AG04450 (cell line): ENCODE measurements around the gene HSCB. TPM values are rescaled to one million over a fixed set of nuclear protein-coding genes. Genes with fewer than 3 reads are reported as not detected.
A peak's percentile ranks its signal among the peaks of the same experiment; 100 is the strongest.

Source experiments
- CTCF ChIA-PET: fragments of 300-600, 350-600 bp; formaldehyde crosslinking; extraction: SDS; loops from one replicate; lab custom pipeline; 2022; ENCODE audit warnings: antibody characterized with exemption, inconsistent platforms; lab: Charles Lee
- POLR2A ChIA-PET: fragments of 350-600 bp; formaldehyde crosslinking; extraction: SDS; loops from one replicate; lab custom pipeline; 2021; ENCODE audit warnings: antibody characterized with exemption, inconsistent platforms; lab: Yijun Ruan, JAX
- DNase-seq: peaks from one replicate; pipeline ENCODE4 v3.0.0-alpha.2; 2011; ENCODE audit warnings: low read depth, low spot score
- H3K27ac ChIP-seq: one replicate; pipeline ENCODE4 v1.5.1; 2012; ENCODE audit warnings: low read depth, low read length, control low read depth
- H3K27me3 ChIP-seq: one replicate; pipeline ENCODE4 v1.6.0; 2012; ENCODE audit warnings: low read length; ENCODE audit not compliant: control insufficient read depth, insufficient read depth
- H3K4me3 ChIP-seq: 2 replicates; pipeline ENCODE4 v1.5.1; 2011; ENCODE audit warnings: mild to moderate bottlenecking, low read depth, low read length, control low read depth
- H3K9me3 ChIP-seq: 2 replicates; pipeline ENCODE4 v1.5.1; 2012; ENCODE audit warnings: low read length; ENCODE audit not compliant: control insufficient read depth, insufficient read depth
- CTCF ChIP-seq: IDR thresholded peaks from 2 replicates; pipeline ENCODE4 v1.5.1; 2011; ENCODE audit warnings: low read depth, low read length, control low read depth, inconsistent platforms
- polyA plus RNA-seq: library from polyadenylated mRNA; depleted of rRNA; stranded (reverse); fragments of >200 nt; gene quantifications from 2 replicates; pipeline ENCODE4 v1.2.3, GENCODE V29; 2011

Gene HSCB
- polyA plus RNA-seq, 1 experiment, result 24.5 TPM

DNA sequence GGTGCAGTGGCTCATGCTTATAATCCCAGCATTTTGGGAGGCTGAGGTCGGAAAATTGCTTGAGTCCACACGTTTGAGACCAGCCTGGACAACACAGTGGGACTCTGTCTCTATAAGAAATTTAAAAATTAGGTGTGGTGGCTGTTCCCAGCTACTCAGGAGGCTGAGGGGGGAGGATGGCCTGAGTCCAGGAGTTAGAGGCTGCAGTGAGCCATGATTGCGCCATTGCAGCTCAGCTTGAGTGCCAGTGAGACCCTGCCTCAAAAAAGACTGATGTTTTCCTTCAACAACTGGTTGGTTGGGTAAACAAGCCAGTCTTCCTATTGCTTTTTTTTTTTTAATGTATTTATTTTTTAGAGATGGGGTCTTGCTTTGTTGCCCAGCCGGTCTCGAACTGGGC lies 49.3 kb downstream of the HSCB start:
- Histone ChIP-seq H3K9me3 (no peaks in the 10 kb centered on the region; the same call in 1 of the 2 replicates), H3K4me3 (no peak overlapping the region), H3K27me3 (no peaks in the 10 kb centered on the region), H3K27ac (no peak overlapping the region)
- CTCF ChIA-PET, result interaction anchor here (1.3 kb wide), 1 partner anchor 190 kb away, joined by 4 read pairs; no protein-coding TSS in a partner anchor
- no peak for DNase-seq
- TF ChIP-seq CTCF, result no peak
- POLR2A ChIA-PET, result no interaction called here

- no peaks in the 10 kb centered on the region for H3K27me3 ChIP-seq
- no peak overlapping the region for H3K27ac ChIP-seq
- H3K4me3 ChIP-seq, result no peak overlapping the region
- POLR2A ChIA-PET, result no interaction called here
- CTCF ChIA-PET, result no interaction called here
- peak; percentile 10 for DNase-seq
- TF ChIP-seq CTCF, result no peak
- H3K9me3 ChIP-seq, result no peaks in the 10 kb centered on the region; the same call in 1 of the 2 replicates
Observed at GRCh38 chr22:28791841-28792490, 50.1 kb downstream of the HSCB start.

DNA sequence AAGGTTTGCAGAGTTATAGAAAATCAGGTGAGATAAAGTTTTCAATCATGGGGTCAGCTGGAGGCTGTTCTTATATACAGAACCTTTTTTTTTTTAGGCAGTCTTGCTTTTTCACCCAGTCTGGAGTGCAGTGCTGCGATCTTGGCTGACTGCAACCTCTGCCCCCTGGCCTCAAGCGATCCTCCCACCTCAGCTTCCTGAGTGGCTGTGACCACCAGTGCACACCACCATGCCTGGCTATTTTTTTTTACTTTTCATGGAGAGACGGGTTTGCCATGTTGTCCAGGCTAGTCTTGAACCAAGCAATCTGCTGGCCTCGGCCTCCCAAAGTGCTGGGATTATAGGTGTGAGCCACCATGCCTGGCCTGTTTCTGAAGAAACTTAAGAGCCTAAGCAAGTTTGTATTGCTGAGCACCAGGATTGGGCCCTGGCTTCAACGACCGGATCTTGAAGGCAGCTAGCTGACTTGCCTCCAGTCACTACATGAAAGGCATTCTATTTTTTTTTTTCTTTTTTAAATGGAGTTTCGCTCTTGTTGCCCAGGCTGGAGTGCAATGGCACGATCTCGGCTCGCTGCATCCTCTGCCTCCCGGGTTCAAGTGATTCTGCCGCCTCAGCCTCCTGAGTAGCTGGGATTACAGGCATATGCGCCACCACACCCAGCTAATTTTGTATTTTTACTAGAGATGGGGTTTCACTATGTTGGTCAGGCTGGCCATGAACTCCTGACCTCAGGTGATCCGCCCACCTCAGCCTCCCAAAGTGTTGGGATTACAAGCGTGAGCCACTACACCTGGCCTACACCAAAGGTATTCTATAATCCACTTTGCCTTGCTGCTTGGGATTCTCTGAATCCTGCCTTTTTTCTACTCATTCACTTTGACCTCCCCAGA lies 50.9 kb downstream of the HSCB start:
- H3K27ac ChIP-seq, result no peak overlapping the region
- POLR2A ChIA-PET, result no interaction called here
- H3K4me3 ChIP-seq, result no peak overlapping the region
- CTCF ChIA-PET, result no interaction called here
- no peak for TF ChIP-seq CTCF
- H3K27me3 ChIP-seq, result no peaks in the 10 kb centered on the region
- no peaks in the 10 kb centered on the region; the same call in 1 of the 2 replicates for H3K9me3 ChIP-seq
- no peak for DNase-seq

DNA sequence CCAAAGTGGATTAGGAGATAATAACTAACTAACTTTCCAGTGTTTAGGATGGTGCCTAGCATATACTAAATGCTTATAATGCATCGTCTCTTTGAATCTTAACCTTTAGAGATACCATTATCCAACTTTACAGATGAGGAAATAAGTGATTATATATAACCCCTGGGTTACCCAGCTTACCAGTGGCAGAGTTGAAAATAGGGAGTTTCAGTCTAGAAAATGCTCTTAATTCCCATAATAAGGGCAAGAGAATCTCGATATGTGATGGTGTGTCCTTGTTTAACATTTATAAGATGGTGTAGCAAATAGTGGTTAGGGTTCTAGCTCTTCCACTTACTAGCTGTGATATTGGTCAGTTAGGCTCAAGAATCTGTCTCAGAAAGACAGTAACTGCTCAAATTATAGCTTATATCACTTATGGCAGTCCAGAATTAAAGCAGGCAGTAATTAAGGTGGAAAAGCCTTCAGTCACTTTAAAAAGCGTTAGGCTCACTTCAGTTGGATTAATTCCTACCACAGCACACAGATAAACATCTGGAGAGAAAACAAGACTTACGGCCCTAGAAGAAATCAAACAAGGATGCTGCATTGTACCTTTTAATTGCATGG lies 52.2 kb downstream of the HSCB start:
- Histone ChIP-seq H3K4me3 (no peak overlapping the region), H3K27ac (no peak overlapping the region), H3K27me3 (no peaks in the 10 kb centered on the region), H3K9me3 (no peaks in the 10 kb centered on the region; the same call in 1 of the 2 replicates)
- TF ChIP-seq CTCF, result no peak
- POLR2A ChIA-PET, result no interaction called here
- CTCF ChIA-PET, result no interaction called here
- no peak for DNase-seq
